Measurements from ENCODE around the gene FNTB. TPM values are rescaled to one million over a fixed set of nuclear protein-coding genes. Genes with fewer than 3 reads are reported as not detected.

The FNTB gene
- total RNA-seq, 1 experiment from 2014 or later, result 20.7 TPM

DNA sequence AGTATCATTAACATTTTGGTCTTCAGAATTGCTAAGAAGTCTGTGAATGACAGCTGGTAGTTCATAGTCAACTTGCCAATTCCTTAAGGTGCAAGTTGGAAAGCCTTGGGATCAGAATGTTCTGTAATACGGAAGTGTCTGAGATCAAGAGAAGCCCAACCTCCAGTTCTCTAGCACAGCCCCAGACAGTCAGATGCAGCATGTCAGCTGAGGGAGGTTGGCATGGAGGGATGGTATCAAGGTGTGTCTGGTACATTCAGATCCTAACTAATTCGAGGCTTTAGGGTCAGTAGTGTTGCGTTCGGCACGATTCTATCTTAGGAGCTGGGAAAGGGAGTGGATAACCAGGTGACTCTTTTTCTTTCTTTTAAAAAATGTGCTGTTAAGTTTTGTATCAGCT is 38.3 kb downstream of the FNTB start:
- H3K9me3 ChIP-seq (ENCODE audit: control insufficient read depth, low read depth, low read length), result no peaks in the 10 kb centered on the region
- H2BK15ac ChIP-seq (ENCODE audit: low read depth, low read length), result no peak overlapping the region
- no peaks in the 10 kb centered on the region for H4K20me1 ChIP-seq (ENCODE audit: control insufficient read depth, insufficient read depth, insufficient read length)
- no peak overlapping the region for H2AK5ac ChIP-seq (ENCODE audit: insufficient read length, low read length)
- H2BK12ac ChIP-seq (ENCODE audit: insufficient read length, low read depth, low read length), result no peak overlapping the region
- no peak overlapping the region for H3K18ac ChIP-seq (ENCODE audit: insufficient read length, low read depth, low read length)
- no peak overlapping the region for H3T11ph ChIP-seq (ENCODE audit: low read length)
- H3K27me3 ChIP-seq (ENCODE audit: insufficient read depth, low read length), result no peaks in the 10 kb centered on the region
- DNase-seq, result no peak
- no peak overlapping the region for H3K14ac ChIP-seq (ENCODE audit: insufficient read depth, low read length)
- H4K8ac ChIP-seq (replicated peaks; ENCODE audit: insufficient read length, low read depth, low read length), result no peak overlapping the region
- no peaks in the 10 kb centered on the region for H3K27me3 Mint-ChIP-seq (ENCODE audit: low read depth)
- H3K4me3 Mint-ChIP-seq, result no peak overlapping the region
- H3K56ac ChIP-seq (ENCODE audit: insufficient read length, low read depth, low read length), result no peak overlapping the region
- H3K4ac ChIP-seq (ENCODE audit: low read depth, low read length), result no peak overlapping the region
- no peak overlapping the region for H3K4me2 ChIP-seq (ENCODE audit: insufficient read depth, insufficient read length, low read length)
- no peak overlapping the region for H2AFZ ChIP-seq (ENCODE audit: low read length)
- H3K23me2 ChIP-seq (ENCODE audit: insufficient read length, low read depth, low read length, poor library complexity, severe bottlenecking), result no peaks in the 10 kb centered on the region
- peaks cover 1 to 30% (median 16%) of the 10 kb centered on the region in 3 experiments; a peak in 6 of 7 replicates for H3K36me3 Mint-ChIP-seq (ENCODE audit: insufficient read depth in 1 of 3, low read depth in 3 of 3)
- no peak overlapping the region for H2BK5ac ChIP-seq (ENCODE audit: insufficient read length, low read length)
- H3K23ac ChIP-seq (ENCODE audit: insufficient read length, low read depth, low read length), result no peak overlapping the region
- H4K91ac ChIP-seq (ENCODE audit: insufficient read length, low read depth, low read length), result no peak overlapping the region
- no CpG with 5 or more reads among the region's 5 CpGs for WGBS (ENCODE audit: extremely low coverage, insufficient read length, low lambda C conversion rate)
- peaks cover under 1% of the 10 kb centered on the region in 2 experiments; a peak in 2 of 4 replicates for H3K4me1 Mint-ChIP-seq
- TF ChIP-seq, protein P1, sequence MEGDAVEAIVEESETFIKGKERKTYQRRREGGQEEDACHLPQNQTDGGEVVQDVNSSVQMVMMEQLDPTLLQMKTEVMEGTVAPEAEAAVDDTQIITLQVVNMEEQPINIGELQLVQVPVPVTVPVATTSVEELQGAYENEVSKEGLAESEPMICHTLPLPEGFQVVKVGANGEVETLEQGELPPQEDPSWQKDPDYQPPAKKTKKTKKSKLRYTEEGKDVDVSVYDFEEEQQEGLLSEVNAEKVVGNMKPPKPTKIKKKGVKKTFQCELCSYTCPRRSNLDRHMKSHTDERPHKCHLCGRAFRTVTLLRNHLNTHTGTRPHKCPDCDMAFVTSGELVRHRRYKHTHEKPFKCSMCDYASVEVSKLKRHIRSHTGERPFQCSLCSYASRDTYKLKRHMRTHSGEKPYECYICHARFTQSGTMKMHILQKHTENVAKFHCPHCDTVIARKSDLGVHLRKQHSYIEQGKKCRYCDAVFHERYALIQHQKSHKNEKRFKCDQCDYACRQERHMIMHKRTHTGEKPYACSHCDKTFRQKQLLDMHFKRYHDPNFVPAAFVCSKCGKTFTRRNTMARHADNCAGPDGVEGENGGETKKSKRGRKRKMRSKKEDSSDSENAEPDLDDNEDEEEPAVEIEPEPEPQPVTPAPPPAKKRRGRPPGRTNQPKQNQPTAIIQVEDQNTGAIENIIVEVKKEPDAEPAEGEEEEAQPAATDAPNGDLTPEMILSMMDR (conservative IDR thresholded peaks at IDR 0.05), result no peak
- no peak overlapping the region for H3K9ac ChIP-seq (ENCODE audit: extremely low read depth, insufficient read length, low read length)
- H3K27ac ChIP-seq (ENCODE audit: insufficient read length, low read depth, low read length), result no peak overlapping the region
- H3K79me1 ChIP-seq (ENCODE audit: insufficient read depth, low read depth, low read length, poor library complexity, severe bottlenecking), result no peaks in the 10 kb centered on the region
- H3K4me1 ChIP-seq (ENCODE audit: insufficient read depth, low read length), result no peaks in the 10 kb centered on the region
- no peak overlapping the region for H2BK120ac ChIP-seq (ENCODE audit: low read depth, low read length, poor library complexity, severe bottlenecking)
- no peak overlapping the region for H4K5ac ChIP-seq (ENCODE audit: insufficient read length, low read depth, low read length)
- no peaks in the 10 kb centered on the region for H3K9me3 Mint-ChIP-seq
- no peaks in the 10 kb centered on the region for H3K79me2 ChIP-seq (ENCODE audit: insufficient read depth, low read length)
- no peak overlapping the region for H2BK20ac ChIP-seq (ENCODE audit: low read depth, low read length, poor library complexity, severe bottlenecking)
- peak overlapping the region in 1 of 3 experiments; percentile 39; a peak in 1 of 7 replicates for H3K27ac Mint-ChIP-seq

All from H9 (cell line).